Measurements from ENCODE around the gene VAPB. TPM values are rescaled to one million over a fixed set of nuclear protein-coding genes. Genes with fewer than 3 reads are reported as not detected.
A peak's percentile ranks its signal among the peaks of the same experiment; 100 is the strongest.
"Not testable (repeated sequence)": the region's sequence is repeated elsewhere in the genome, so short reads cannot be mapped to it uniquely, and the experiment has no call there.

Gene VAPB
- total RNA-seq, 1 experiment from 2014 or later: 16.0 TPM

- peak; percentile 66 for DNase-seq (ENCODE audit: low read depth)
Measured at GRCh38 chr20:58407201-58407873, 18.3 kb downstream of the VAPB start.

GRCh38 chr20:58407966-58408557, 19.0 kb downstream of the VAPB start:
- DNase-seq (ENCODE audit: low read depth): peak; percentile 46

- no peak for DNase-seq (ENCODE audit: low read depth)
Measured at GRCh38 chr20:58408603-58409246, 19.7 kb downstream of the VAPB start.

GRCh38 chr20:58414216-58414615, 25.2 kb downstream of the VAPB start:
- DNase-seq (ENCODE audit: low read depth): not testable (repeated sequence)

GRCh38 chr20:58414786-58415185, 25.8 kb downstream of the VAPB start:
- not testable (repeated sequence) for DNase-seq (ENCODE audit: low read depth)

GRCh38 chr20:58416057-58416456, 27.0 kb downstream of the VAPB start:
- no peak for DNase-seq (ENCODE audit: low read depth)

- no peak for DNase-seq (ENCODE audit: low read depth)
Measured at GRCh38 chr20:58416835-58417234, 27.8 kb downstream of the VAPB start.

GRCh38 chr20:58417438-58417837, 28.4 kb downstream of the VAPB start:
- no peak for DNase-seq (ENCODE audit: low read depth)

- DNase-seq (ENCODE audit: low read depth): no peak
Measured at GRCh38 chr20:58418949-58419748, 30.1 kb downstream of the VAPB start.

GRCh38 chr20:58420798-58421496, 31.9 kb downstream of the VAPB start:
- peak; percentile 77 for DNase-seq (ENCODE audit: low read depth)

- DNase-seq (ENCODE audit: low read depth): no peak
Measured at GRCh38 chr20:58421497-58421850, 32.4 kb downstream of the VAPB start.

- DNase-seq (ENCODE audit: low read depth): no peak
Measured at GRCh38 chr20:58424218-58424969, 35.4 kb downstream of the VAPB start.

- DNase-seq (ENCODE audit: low read depth): not testable (repeated sequence)
Measured at GRCh38 chr20:58427571-58427970, 38.5 kb downstream of the VAPB start.

GRCh38 chr20:58428364-58428763, 39.3 kb downstream of the VAPB start:
- DNase-seq (ENCODE audit: low read depth): no peak

- no peak for DNase-seq (ENCODE audit: low read depth)
Measured at GRCh38 chr20:58429303-58429702, 40.3 kb downstream of the VAPB start.

- DNase-seq (ENCODE audit: low read depth): no peak
Measured at GRCh38 chr20:58431134-58431533, 42.1 kb downstream of the VAPB start.

- DNase-seq (ENCODE audit: low read depth): no peak
Measured at GRCh38 chr20:58432186-58432954, 43.3 kb downstream of the VAPB start.

GRCh38 chr20:58433029-58433647, 44.1 kb downstream of the VAPB start:
- DNase-seq (ENCODE audit: low read depth): no peak

- DNase-seq (ENCODE audit: low read depth): peak; percentile 81
Measured at GRCh38 chr20:58433759-58434158, 44.7 kb downstream of the VAPB start.

- DNase-seq (ENCODE audit: low read depth): no peak
Measured at GRCh38 chr20:58434326-58434725, 45.3 kb downstream of the VAPB start.

Measured in LHCN-M2 (cell line).